Subcutaneous abdominal adipose tissue (tissue), 5 donors: ENCODE measurements around the gene GREB1L.
"Not testable (repeated sequence)": the region's sequence is repeated elsewhere in the genome, so short reads cannot be mapped to it uniquely, and the experiment has no call there.

ENCODE experiments used
- H3K27ac ChIP-seq: one replicate; pipeline ENCODE4 v1.7.0; 2013; ENCODE audit warnings: low read depth, mild to moderate bottlenecking, inconsistent platforms, low read length, moderate library complexity
- H3K27me3 ChIP-seq, 5 donors: one replicate each; pipeline ENCODE4 v1.7.0; 2013; ENCODE audit warnings: low read length in 5 of 5, inconsistent platforms in 1 of 5; ENCODE audit not compliant: control insufficient read depth in 5 of 5, insufficient read depth in 4 of 5
- H3K36me3 ChIP-seq, 5 donors: one replicate each; pipeline ENCODE4 v1.7.0; 2013; ENCODE audit warnings: low read length in 5 of 5; ENCODE audit not compliant: control insufficient read depth in 5 of 5, insufficient read depth in 5 of 5
- H3K4me1 ChIP-seq, 5 donors: one replicate each; pipeline ENCODE4 v1.7.0; 2013; ENCODE audit warnings: low read length in 5 of 5, mild to moderate bottlenecking in 3 of 5, moderate library complexity in 1 of 5; ENCODE audit not compliant: control insufficient read depth in 5 of 5, insufficient read depth in 5 of 5
- H3K4me3 ChIP-seq, 5 donors: one replicate each; pipeline ENCODE4 v1.7.0; 2013; ENCODE audit warnings: low read length in 5 of 5, low read depth in 1 of 5
- H3K9ac ChIP-seq, 5 donors: one replicate each; pipeline ENCODE4 v1.7.0; 2013; ENCODE audit warnings: low read length in 5 of 5, mild to moderate bottlenecking in 4 of 5, moderate library complexity in 3 of 5
- H3K9me3 ChIP-seq, 5 donors: one replicate each; pipeline ENCODE4 v1.7.0; 2013; ENCODE audit warnings: low read length in 5 of 5; ENCODE audit not compliant: control insufficient read depth in 5 of 5
- donor health status: healthy.
- donor health status: healthy.
- donor health status: healthy.
- donor health status: healthy.
- donor health status: healthy.

The GREB1L gene

GRCh38 chr18:21314724-21315123 is 72.7 kb downstream of the GREB1L start:
- Histone ChIP-seq H3K36me3 (no peaks in the 10 kb centered on the region), H3K27me3 (no peaks in the 10 kb centered on the region), H3K27ac (no peak overlapping the region), H3K9me3 (peaks cover 0 to 4% (median 0%) of the 10 kb centered on the region in 5 donors), H3K4me3 (no peak overlapping the region), H3K9ac (no peak overlapping the region), H3K4me1 (peaks cover 0 to 35% (median 10%) of the 10 kb centered on the region in 5 donors)

GRCh38 chr18:21315126-21315525 is 73.1 kb downstream of the GREB1L start:
- H3K27me3 ChIP-seq, H3K36me3 ChIP-seq: not testable (repeated sequence)

GRCh38 chr18:21315741-21316197 is 73.7 kb downstream of the GREB1L start:
- Histone ChIP-seq H3K27ac (no peak overlapping the region), H3K9me3 (peaks cover 0 to 4% (median 0%) of the 10 kb centered on the region in 5 donors), H3K4me3 (no peak overlapping the region), H3K9ac (no peak overlapping the region), H3K4me1 (peaks cover 0 to 35% (median 10%) of the 10 kb centered on the region in 5 donors), H3K36me3 (no peaks in the 10 kb centered on the region), H3K27me3 (no peaks in the 10 kb centered on the region)

More at GRCh38 chr18:21315126-21315525, 73.1 kb downstream of the GREB1L start:
- H3K27ac ChIP-seq, H3K9me3 ChIP-seq, H3K4me3 ChIP-seq, H3K9ac ChIP-seq: not testable (repeated sequence)
- H3K4me1 ChIP-seq = peaks cover 0 to 35% (median 10%) of the 10 kb centered on the region in 5 donors

- Histone ChIP-seq H3K4me3 (no peak overlapping the region), H3K9ac (no peak overlapping the region), H3K27me3 (no peaks in the 10 kb centered on the region), H3K9me3 (peaks cover 0 to 4% (median 0%) of the 10 kb centered on the region in 5 donors), H3K4me1 (peaks cover 0 to 35% (median 10%) of the 10 kb centered on the region in 5 donors), H3K27ac (no peak overlapping the region), H3K36me3 (no peaks in the 10 kb centered on the region)
Observed at GRCh38 chr18:21316296-21316695, 74.3 kb downstream of the GREB1L start.

- Histone ChIP-seq H3K27ac (no peak overlapping the region), H3K36me3 (no peaks in the 10 kb centered on the region), H3K9ac (no peak overlapping the region), H3K9me3 (no peaks in the 10 kb centered on the region), H3K4me3 (no peak overlapping the region), H3K4me1 (no peaks in the 10 kb centered on the region), H3K27me3 (no peaks in the 10 kb centered on the region)
Observed at GRCh38 chr18:21321711-21322110, 79.7 kb downstream of the GREB1L start.

- H3K4me3 ChIP-seq = no peak overlapping the region
- no peak overlapping the region for H3K9ac ChIP-seq
- no peak overlapping the region for H3K27ac ChIP-seq
- no peaks in the 10 kb centered on the region for H3K9me3 ChIP-seq
- peaks cover 0 to 13% (median 9%) of the 10 kb centered on the region in 5 donors for H3K4me1 ChIP-seq
- no peaks in the 10 kb centered on the region for H3K27me3 ChIP-seq
- no peaks in the 10 kb centered on the region for H3K36me3 ChIP-seq
Observed at GRCh38 chr18:21327101-21327500, 85.1 kb downstream of the GREB1L start.

- Histone ChIP-seq H3K4me3 (peak overlapping the region in 1 of 5 donors; percentile 2), H3K27ac (peak overlapping the region; percentile 6), H3K9me3 (no peaks in the 10 kb centered on the region), H3K27me3 (no peaks in the 10 kb centered on the region), H3K36me3 (no peaks in the 10 kb centered on the region), H3K4me1 (peaks cover 0 to 13% (median 9%) of the 10 kb centered on the region in 5 donors), H3K9ac (no peak overlapping the region)
Observed at GRCh38 chr18:21330122-21330701, 88.2 kb downstream of the GREB1L start.

- Histone ChIP-seq H3K4me3 (no peak overlapping the region), H3K36me3 (no peaks in the 10 kb centered on the region), H3K9me3 (no peaks in the 10 kb centered on the region), H3K27ac (no peak overlapping the region), H3K9ac (no peak overlapping the region), H3K27me3 (no peaks in the 10 kb centered on the region), H3K4me1 (peaks cover 0 to 13% (median 9%) of the 10 kb centered on the region in 5 donors)
Observed at GRCh38 chr18:21331065-21331464, 89.0 kb downstream of the GREB1L start.

GRCh38 chr18:21335927-21336488 is 94.0 kb downstream of the GREB1L start:
- no peaks in the 10 kb centered on the region for H3K27me3 ChIP-seq
- H3K4me1 ChIP-seq = no peaks in the 10 kb centered on the region
- no peaks in the 10 kb centered on the region for H3K9me3 ChIP-seq
- no peaks in the 10 kb centered on the region for H3K36me3 ChIP-seq
- H3K27ac ChIP-seq = no peak overlapping the region
- no peak overlapping the region for H3K9ac ChIP-seq
- no peak overlapping the region for H3K4me3 ChIP-seq

GRCh38 chr18:21336846-21337245 is 94.8 kb downstream of the GREB1L start:
- H3K36me3 ChIP-seq = no peaks in the 10 kb centered on the region

More at GRCh38 chr18:21336846-21337245, 94.8 kb downstream of the GREB1L start:
- Histone ChIP-seq H3K27ac (no peak overlapping the region), H3K9ac (no peak overlapping the region), H3K4me3 (no peak overlapping the region), H3K9me3 (no peaks in the 10 kb centered on the region), H3K4me1 (no peaks in the 10 kb centered on the region), H3K27me3 (no peaks in the 10 kb centered on the region)
